IMR-90 (cell line): ENCODE measurements around the gene SHC4. TPM values are rescaled to one million over a fixed set of nuclear protein-coding genes. Genes with fewer than 3 reads are reported as not detected.

Experiments
- ATAC-seq: fragments of 200-7000 bp; cut with Tn5 transposase; 2 replicates; pipeline ENCODE4 v1.9.1; 2020; ENCODE audit warnings: low read depth, mild to moderate bottlenecking, moderate library complexity
- BruUV-seq: library from RNA; stranded (reverse); fragments of 400-500 nt; replicated peaks from 2 replicates; lab custom pipeline; 2021; lab: Mats Ljungman, UMichigan
- CTCF ChIA-PET: fragments of 300-600 bp; formaldehyde crosslinking; extraction: SDS; loops from one replicate; lab custom pipeline; 2021; ENCODE audit warnings: antibody characterized with exemption; lab: Yijun Ruan, JAX
- POLR2A ChIA-PET: fragments of 300-600 bp; sonication (Branson Sonifier 250); formaldehyde crosslinking; loops from one replicate; lab custom pipeline; 2022; ENCODE audit warnings: antibody characterized with exemption; ENCODE audit not compliant: unreplicated experiment; lab: Charles Lee
- DNase-seq: peaks from one replicate; pipeline ENCODE4 v3.0.0; 2013
- H2AFZ ChIP-seq: replicated peaks from 2 replicates; pipeline ENCODE3; 2013; ENCODE audit warnings: low read length, mild to moderate bottlenecking; ENCODE audit not compliant: poor library complexity
- H2AK5ac ChIP-seq: 2 replicates; pipeline ENCODE4 v1.6.1; 2013; ENCODE audit warnings: low read depth, low read length, inconsistent platforms
- H2AK9ac ChIP-seq: replicated peaks from 2 replicates; pipeline ENCODE3; 2013; ENCODE audit warnings: mild to moderate bottlenecking, low read depth, low read length, moderate library complexity; ENCODE audit not compliant: poor library complexity
- H2BK120ac ChIP-seq: 2 replicates; pipeline ENCODE4 v1.6.1; 2013; ENCODE audit warnings: low read depth, low read length, inconsistent platforms
- H2BK15ac ChIP-seq: 3 replicates; pipeline ENCODE4 v1.6.1; 2013; ENCODE audit warnings: low read depth, low read length, inconsistent platforms
- H2BK20ac ChIP-seq: 2 replicates; pipeline ENCODE4 v1.6.1; 2013; ENCODE audit warnings: low read depth, mild to moderate bottlenecking, inconsistent platforms, low read length, moderate library complexity
- H2BK5ac ChIP-seq: 2 replicates; pipeline ENCODE4 v1.6.1; 2013; ENCODE audit warnings: mild to moderate bottlenecking, low read depth, low read length, inconsistent platforms; ENCODE audit not compliant: poor library complexity, severe bottlenecking
- H3K14ac ChIP-seq: replicated peaks from 2 replicates; pipeline ENCODE4 v1.6.1; 2013; ENCODE audit warnings: low read depth, low read length, inconsistent platforms
- H3K18ac ChIP-seq: 2 replicates; pipeline ENCODE4 v1.6.1; 2013; ENCODE audit warnings: low read depth, low read length, control low read depth
- H3K23ac ChIP-seq: 2 replicates; pipeline ENCODE4 v1.6.1; 2013; ENCODE audit warnings: low read depth, low read length, inconsistent platforms
- H3K27ac ChIP-seq: 2 replicates; pipeline ENCODE4 v1.5.1; 2013; ENCODE audit warnings: mild to moderate bottlenecking, control low read depth, low read length; ENCODE audit not compliant: insufficient read depth
- H3K27me3 ChIP-seq: 2 replicates; pipeline ENCODE4 v1.6.1; 2013; ENCODE audit warnings: low read length; ENCODE audit not compliant: control insufficient read depth, insufficient read depth
- H3K36me3 ChIP-seq: 2 replicates; pipeline ENCODE4 v1.6.1; 2013; ENCODE audit warnings: low read length, mixed read lengths; ENCODE audit not compliant: control insufficient read depth, insufficient read depth
- H3K4ac ChIP-seq: 2 replicates; pipeline ENCODE4 v1.6.1; 2013; ENCODE audit warnings: low read depth, low read length, inconsistent platforms
- H3K4me1 ChIP-seq: 2 replicates; pipeline ENCODE4 v1.6.1; 2013; ENCODE audit warnings: low read length, mixed read lengths; ENCODE audit not compliant: control insufficient read depth, insufficient read depth
- H3K4me2 ChIP-seq: 2 replicates; pipeline ENCODE4 v1.6.1; 2013; ENCODE audit warnings: low read depth, mild to moderate bottlenecking, control low read depth, low read length, moderate library complexity
- H3K4me3 ChIP-seq: 2 replicates; pipeline ENCODE4 v1.5.1; 2013; ENCODE audit warnings: low read depth, mild to moderate bottlenecking, control low read depth, low read length, moderate library complexity; ENCODE audit not compliant: insufficient read depth
- H3K56ac ChIP-seq: 2 replicates; pipeline ENCODE4 v1.6.1; 2013; ENCODE audit warnings: low read length, inconsistent platforms; ENCODE audit not compliant: insufficient read depth; ENCODE audit errors: extremely low read depth
- H3K79me1 ChIP-seq, 2 experiments: 2 replicates each; pipeline ENCODE4 v1.6.1; 2013; ENCODE audit warnings: low read length in 2 of 2, inconsistent platforms in 1 of 2, low read depth in 1 of 2
- H3K9ac ChIP-seq: 2 replicates; pipeline ENCODE4 v1.6.1; 2013; ENCODE audit warnings: low read depth, low read length, control low read depth
- H3K9me1 ChIP-seq: 2 replicates; pipeline ENCODE4 v1.6.1; 2013; ENCODE audit warnings: low read length, inconsistent platforms; ENCODE audit not compliant: insufficient read depth
- H3K9me3 ChIP-seq: 2 replicates; pipeline ENCODE4 v1.6.1; 2013; ENCODE audit warnings: low read length; ENCODE audit not compliant: control insufficient read depth, insufficient read depth
- H4K20me1 ChIP-seq: 2 replicates; pipeline ENCODE4 v1.6.1; 2013; ENCODE audit warnings: low read length, inconsistent platforms; ENCODE audit not compliant: insufficient read depth
- H4K5ac ChIP-seq: 2 replicates; pipeline ENCODE4 v1.6.1; 2013; ENCODE audit warnings: mild to moderate bottlenecking, low read depth, low read length, control low read depth
- H4K8ac ChIP-seq, 2 experiments: 2 replicates each; pipeline ENCODE4 v1.6.1; 2013; ENCODE audit warnings: low read depth in 2 of 2, low read length in 2 of 2, control low read depth in 1 of 2, inconsistent platforms in 1 of 2
- H4K91ac ChIP-seq: 2 replicates; pipeline ENCODE4 v1.6.1; 2013; ENCODE audit warnings: low read depth, low read length, inconsistent platforms; ENCODE audit not compliant: insufficient read depth
- BHLHE40 ChIP-seq: fragments of 150-350 bp; IDR thresholded peaks from 2 replicates; pipeline ENCODE4 v1.6.1; 2016; ENCODE audit warnings: mild to moderate bottlenecking, low read depth, low read length
- CEBPB ChIP-seq: IDR thresholded peaks from 2 replicates; pipeline ENCODE4 v1.6.1; 2012; ENCODE audit warnings: low read depth, low read length, improper control_type of control experiment
- CHD1 ChIP-seq: IDR thresholded peaks from 2 replicates; pipeline ENCODE4 v1.6.1; 2012; ENCODE audit warnings: low read depth, low read length, improper control_type of control experiment
- ELK1 ChIP-seq: fragments of 150-350 bp; IDR thresholded peaks from 2 replicates; pipeline ENCODE4 v1.6.1; 2016; ENCODE audit warnings: low read depth, mild to moderate bottlenecking, low read length, moderate library complexity, borderline replicate concordance
- MAFK ChIP-seq: IDR thresholded peaks from 2 replicates; pipeline ENCODE4 v1.6.1; 2012; ENCODE audit warnings: low read depth, low read length, improper control_type of control experiment
- MAZ ChIP-seq: IDR thresholded peaks from 2 replicates; pipeline ENCODE4 v1.6.1; 2012; ENCODE audit warnings: low read depth, mild to moderate bottlenecking, low read length, improper control_type of control experiment, moderate library complexity, borderline replicate concordance
- MXI1 ChIP-seq: IDR thresholded peaks from 2 replicates; pipeline ENCODE4 v1.6.1; 2012; ENCODE audit warnings: low read depth, mild to moderate bottlenecking, low read length, moderate library complexity, borderline replicate concordance
- POLR2A ChIP-seq: IDR thresholded peaks from 2 replicates; pipeline ENCODE4 v1.6.1; 2012; ENCODE audit warnings: mild to moderate bottlenecking, low read depth, low read length
- RAD21 ChIP-seq: IDR thresholded peaks from 2 replicates; pipeline ENCODE4 v1.6.1; 2012; ENCODE audit warnings: low read length, improper control_type of control experiment
- RCOR1 ChIP-seq: IDR thresholded peaks from 2 replicates; pipeline ENCODE4 v1.6.1; 2012; ENCODE audit warnings: mild to moderate bottlenecking, low read length, improper control_type of control experiment; ENCODE audit not compliant: insufficient replicate concordance
- RFX5 ChIP-seq: IDR thresholded peaks from 2 replicates; pipeline ENCODE4 v1.8.0; 2012; ENCODE audit warnings: low read depth, mild to moderate bottlenecking, low read length, moderate library complexity
- SMC3 ChIP-seq: fragments of 150-350 bp; IDR thresholded peaks from 2 replicates; pipeline ENCODE4 v1.6.1; 2016; ENCODE audit warnings: low read depth, mild to moderate bottlenecking, antibody characterized with exemption, low read length, moderate library complexity
- USF2 ChIP-seq: fragments of 150-350 bp; IDR thresholded peaks from 2 replicates; pipeline ENCODE4 v1.6.1; 2017; ENCODE audit warnings: mild to moderate bottlenecking, antibody characterized with exemption, low read length, low read depth
- WGBS, 2 experiments: methylation state at CpG; one replicate each; pipeline versions ENCODE4 v1.1.5 to v1.1.7; 2013; ENCODE audit warnings: missing lambda C conversion rate in 2 of 2; ENCODE audit not compliant: insufficient read length in 1 of 2; ENCODE audit errors: extremely low coverage in 2 of 2; 5-methylcytosine and 5-hydroxymethylcytosine counted together
- dilution Hi-C: fragments of 300-500 bp; cut with HindIII; formaldehyde crosslinking; loops from one replicate; pipeline ENCODE4 v1.14.3; 2018; ENCODE audit warnings: low sequenced_read_pairs; ENCODE audit not compliant: unreplicated experiment
- in situ Hi-C: fragments of 300-500 bp; cut with MboI; formaldehyde crosslinking; loops from 3 replicates; pipeline ENCODE4 v1.14.3; 2019; ENCODE audit warnings: low sequenced_read_pairs, inconsistent platforms, mixed read lengths
- intact Hi-C: fragments of 100-400 bp; cut with micrococcal nuclease; formaldehyde crosslinking; loops from 2 replicates; pipeline ENCODE4 v1.10.0; 2022
- polyA plus RNA-seq, 3 experiments: library from polyadenylated mRNA; depleted of rRNA; stranded (reverse); fragments of >200 nt; gene quantifications; 2 replicates each; pipeline ENCODE4 v1.2.3, GENCODE V29; 2012; ENCODE audit warnings: low replicate concordance in 1 of 3
- total RNA-seq: library from RNA; depleted of rRNA; stranded (reverse); fragments of >200 nt; gene quantifications from 2 replicates; pipeline ENCODE4 v1.2.3, GENCODE V29; 2012
- TF ChIP-seq, protein P1 (sequence below): conservative IDR thresholded peaks from 2 replicates; pipeline ENCODE4 v1.5.1; 2012; ENCODE audit warnings: mild to moderate bottlenecking, low read depth, low read length, improper control_type of control experiment

SHC4 gene
- total and polyA plus RNA-seq, 2 of the 4 experiments (the other 2 are of a cell fraction): 0.91 to 2.7 TPM

DNA sequence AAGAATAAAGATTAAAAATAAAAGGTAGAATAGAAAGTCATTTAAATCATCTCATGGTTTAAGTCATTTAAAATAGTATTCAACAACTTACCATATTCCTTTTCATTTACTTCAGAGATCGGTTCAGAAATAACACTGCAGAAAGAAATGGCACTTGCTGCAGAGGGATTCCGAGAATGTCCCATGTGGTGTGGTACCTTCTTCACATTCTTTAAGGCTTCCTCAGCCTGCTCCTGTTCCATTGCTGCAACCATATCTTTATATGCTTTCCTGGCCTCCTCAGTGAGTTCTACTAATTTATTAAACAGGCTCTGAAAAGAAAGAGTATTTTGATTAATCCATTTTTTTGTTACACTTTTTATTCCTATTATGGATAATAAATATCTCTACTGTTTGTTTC lies 32.6 kb upstream of the SHC4 start:
- Histone ChIP-seq H3K56ac (no peak overlapping the region), H3K4me2 (no peak overlapping the region), H3K4me1 (peaks cover 2% of the 10 kb centered on the region; the same call in 1 of the 2 replicates), H3K9me3 (no peaks in the 10 kb centered on the region), H2BK120ac (no peak overlapping the region), H4K8ac (no peak overlapping the region), H3K27me3 (no peaks in the 10 kb centered on the region), H3K23ac (no peak overlapping the region), H2BK15ac (no peak overlapping the region), H2AK5ac (no peak overlapping the region), H3K4ac (no peak overlapping the region), H3K18ac (no peak overlapping the region), H3K79me1 (peaks cover 13 to 36% of the 10 kb centered on the region in 2 experiments; a peak in 3 of 4 replicates), H2AFZ (no peak overlapping the region), H3K14ac (no peak overlapping the region), H3K4me3 (no peak overlapping the region), H4K91ac (no peak overlapping the region), H3K27ac (no peak overlapping the region), H2BK20ac (no peak overlapping the region), H4K5ac (no peak overlapping the region), H2BK5ac (peak overlapping the region; percentile 17), H2AK9ac (no peak overlapping the region), H3K36me3 (peaks cover 34% of the 10 kb centered on the region), H3K9me1 (peaks cover 6% of the 10 kb centered on the region; the same call in 1 of the 2 replicates), H4K20me1 (no peaks in the 10 kb centered on the region), H3K9ac (no peak overlapping the region)
- BruUV-seq: no TSS peak
- in situ Hi-C loops: no loop called here
- ChIA-PET POLR2A (no interaction called here), CTCF (no interaction called here)
- intact Hi-C loops: loop anchor here (5.0 kb wide), 1 partner anchor 131 kb away; no protein-coding TSS in a partner anchor
- no peak for TF ChIP-seq CHD1
- no peak for TF ChIP-seq MAFK
- no peak for TF ChIP-seq RFX5
- TF ChIP-seq CEBPB: no peak
- TF ChIP-seq ELK1: no peak
- TF ChIP-seq POLR2A: no peak
- no peak for TF ChIP-seq BHLHE40
- TF ChIP-seq, protein P1, sequence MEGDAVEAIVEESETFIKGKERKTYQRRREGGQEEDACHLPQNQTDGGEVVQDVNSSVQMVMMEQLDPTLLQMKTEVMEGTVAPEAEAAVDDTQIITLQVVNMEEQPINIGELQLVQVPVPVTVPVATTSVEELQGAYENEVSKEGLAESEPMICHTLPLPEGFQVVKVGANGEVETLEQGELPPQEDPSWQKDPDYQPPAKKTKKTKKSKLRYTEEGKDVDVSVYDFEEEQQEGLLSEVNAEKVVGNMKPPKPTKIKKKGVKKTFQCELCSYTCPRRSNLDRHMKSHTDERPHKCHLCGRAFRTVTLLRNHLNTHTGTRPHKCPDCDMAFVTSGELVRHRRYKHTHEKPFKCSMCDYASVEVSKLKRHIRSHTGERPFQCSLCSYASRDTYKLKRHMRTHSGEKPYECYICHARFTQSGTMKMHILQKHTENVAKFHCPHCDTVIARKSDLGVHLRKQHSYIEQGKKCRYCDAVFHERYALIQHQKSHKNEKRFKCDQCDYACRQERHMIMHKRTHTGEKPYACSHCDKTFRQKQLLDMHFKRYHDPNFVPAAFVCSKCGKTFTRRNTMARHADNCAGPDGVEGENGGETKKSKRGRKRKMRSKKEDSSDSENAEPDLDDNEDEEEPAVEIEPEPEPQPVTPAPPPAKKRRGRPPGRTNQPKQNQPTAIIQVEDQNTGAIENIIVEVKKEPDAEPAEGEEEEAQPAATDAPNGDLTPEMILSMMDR: no peak
- no peak for TF ChIP-seq SMC3
- TF ChIP-seq MAZ: no peak
- TF ChIP-seq RAD21: no peak
- no peak for TF ChIP-seq USF2
- no peak for TF ChIP-seq MXI1
- TF ChIP-seq RCOR1: no peak
- peak; percentile 81 for ATAC-seq
- dilution Hi-C loops: no loop called here
- DNase-seq: peak; percentile 33
- WGBS, 2 experiments: no CpG with 5 or more reads among the region's 2 CpGs
